Hepatocyte (in vitro differentiated cells): Measurements from ENCODE around the gene ACIN1.

ENCODE experiments used
- EZH2 ChIP-seq: fragments of 200-600 bp; sonication (generic); IDR thresholded peaks from 2 replicates; pipeline ENCODE4 v1.6.1; 2016; ENCODE audit warnings: antibody characterized with exemption, mild to moderate bottlenecking, borderline replicate concordance
- TF ChIP-seq, protein P1 (sequence below): fragments of 200-600 bp; sonication (generic); IDR thresholded peaks from 2 replicates; pipeline ENCODE4 v1.5.1; 2016; ENCODE audit warnings: antibody characterized with exemption, mild to moderate bottlenecking; ENCODE audit not compliant: poor library complexity

DNA sequence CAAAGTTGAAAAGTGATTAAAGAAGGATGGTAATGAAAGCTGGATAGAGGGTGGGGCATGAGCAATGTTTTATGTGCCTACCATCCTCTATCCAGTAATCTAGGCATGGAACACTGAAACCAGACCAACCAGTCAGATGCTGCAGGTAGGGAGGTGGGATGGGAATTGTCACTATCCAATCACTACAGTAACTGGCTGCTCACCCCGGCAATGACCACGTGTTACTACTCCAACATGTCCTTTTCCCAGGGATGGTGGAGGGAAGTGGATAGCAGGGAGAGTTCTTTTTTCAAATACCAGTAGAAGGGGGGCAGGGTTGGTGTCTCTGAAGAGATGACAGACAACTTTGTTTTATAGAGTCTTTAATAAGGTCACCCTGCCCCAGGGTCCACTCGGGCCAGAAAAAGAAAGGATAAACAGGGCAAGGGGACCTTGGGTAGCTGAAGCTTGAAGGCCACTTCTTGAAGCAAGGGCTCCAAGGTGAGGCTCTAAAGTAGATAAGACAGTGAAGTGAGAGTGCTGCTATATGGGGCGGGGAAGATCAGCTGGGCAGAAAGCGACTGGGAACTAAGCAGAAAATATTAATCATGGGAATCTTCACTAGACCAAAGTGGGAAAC, 22.9 kb downstream of the ACIN1 start:
- no peak for TF ChIP-seq EZH2
- TF ChIP-seq, protein P1, sequence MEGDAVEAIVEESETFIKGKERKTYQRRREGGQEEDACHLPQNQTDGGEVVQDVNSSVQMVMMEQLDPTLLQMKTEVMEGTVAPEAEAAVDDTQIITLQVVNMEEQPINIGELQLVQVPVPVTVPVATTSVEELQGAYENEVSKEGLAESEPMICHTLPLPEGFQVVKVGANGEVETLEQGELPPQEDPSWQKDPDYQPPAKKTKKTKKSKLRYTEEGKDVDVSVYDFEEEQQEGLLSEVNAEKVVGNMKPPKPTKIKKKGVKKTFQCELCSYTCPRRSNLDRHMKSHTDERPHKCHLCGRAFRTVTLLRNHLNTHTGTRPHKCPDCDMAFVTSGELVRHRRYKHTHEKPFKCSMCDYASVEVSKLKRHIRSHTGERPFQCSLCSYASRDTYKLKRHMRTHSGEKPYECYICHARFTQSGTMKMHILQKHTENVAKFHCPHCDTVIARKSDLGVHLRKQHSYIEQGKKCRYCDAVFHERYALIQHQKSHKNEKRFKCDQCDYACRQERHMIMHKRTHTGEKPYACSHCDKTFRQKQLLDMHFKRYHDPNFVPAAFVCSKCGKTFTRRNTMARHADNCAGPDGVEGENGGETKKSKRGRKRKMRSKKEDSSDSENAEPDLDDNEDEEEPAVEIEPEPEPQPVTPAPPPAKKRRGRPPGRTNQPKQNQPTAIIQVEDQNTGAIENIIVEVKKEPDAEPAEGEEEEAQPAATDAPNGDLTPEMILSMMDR = no peak
